ENCODE measurements around the gene LRRN1. TPM values are rescaled to one million over a fixed set of nuclear protein-coding genes. Genes with fewer than 3 reads are reported as not detected.
"Not testable (repeated sequence)": the region's sequence is repeated elsewhere in the genome, so short reads cannot be mapped to it uniquely, and the experiment has no call there.

The LRRN1 gene
- polyA plus RNA-seq, 3 donors: 0.08 TPM; not detected in 2

DNA sequence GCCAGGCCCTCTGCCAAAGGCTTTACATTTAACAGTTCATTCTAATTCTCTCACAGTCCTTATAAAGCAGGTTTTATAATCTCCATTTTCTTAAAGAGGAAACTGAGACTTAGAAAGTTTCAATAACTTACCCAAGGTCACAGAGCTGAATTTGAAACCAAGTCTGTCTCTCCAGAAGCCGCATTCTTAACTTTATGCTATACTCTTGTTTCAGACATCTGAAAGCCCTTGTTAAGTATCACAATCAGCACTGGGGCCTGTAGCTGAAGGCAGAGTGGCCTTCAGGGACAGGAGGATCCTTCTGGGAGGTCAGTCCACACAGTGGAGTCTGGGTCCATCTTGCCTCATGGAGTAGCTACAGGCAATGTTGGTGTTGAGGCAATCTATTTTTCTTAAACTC, 27.9 kb downstream of the LRRN1 start:
- Histone ChIP-seq H3K27ac (ENCODE audit: low read depth in 1 of 2, low read length in 2 of 2) (no peak overlapping the region), H3K4me2 (replicated peaks; ENCODE audit: extremely low read depth, low read length, poor library complexity, severe bottlenecking) (no peak overlapping the region), H3K9ac (ENCODE audit: insufficient read depth, low read length, poor library complexity, severe bottlenecking) (no peak overlapping the region), H3K36me3 (replicated peaks in 1 of 2; ENCODE audit: control insufficient read depth in 1 of 2, insufficient read depth in 2 of 2, low read length in 2 of 2) (no peaks in the 10 kb centered on the region), H3K4me3 (replicated peaks in 1 of 3; ENCODE audit: low read depth in 2 of 3, low read length in 3 of 3) (no peak overlapping the region), H3K4me1 (ENCODE audit: control insufficient read depth in 1 of 2, insufficient read depth in 2 of 2, low read length in 2 of 2) (no peaks in the 10 kb centered on the region), H2AFZ (ENCODE audit: insufficient read depth, low read depth, low read length, poor library complexity, severe bottlenecking) (no peak overlapping the region), H3K27me3 (ENCODE audit: control insufficient read depth in 2 of 2, insufficient read depth in 2 of 2, low read length in 2 of 2) (no peaks in the 10 kb centered on the region), H4K20me1 (ENCODE audit: insufficient read depth, low read length) (no peaks in the 10 kb centered on the region), H3K79me2 (ENCODE audit: insufficient read depth, low read length) (no peaks in the 10 kb centered on the region), H3K9me3 (replicated peaks in 1 of 2; ENCODE audit: control insufficient read depth in 1 of 2, insufficient read depth in 1 of 2, low read length in 2 of 2) (peaks cover under 1 to 3% of the 10 kb centered on the region in 2 donors)
- no peak for DNase-seq
- intact Hi-C loops (cut with micrococcal nuclease): no loop called here
- no peaks in the 10 kb centered on the region for H3K4me1 Mint-ChIP-seq
- peaks cover 0 to 2% of the 10 kb centered on the region in 2 donors for H3K36me3 Mint-ChIP-seq
- TF ChIP-seq, protein P1, sequence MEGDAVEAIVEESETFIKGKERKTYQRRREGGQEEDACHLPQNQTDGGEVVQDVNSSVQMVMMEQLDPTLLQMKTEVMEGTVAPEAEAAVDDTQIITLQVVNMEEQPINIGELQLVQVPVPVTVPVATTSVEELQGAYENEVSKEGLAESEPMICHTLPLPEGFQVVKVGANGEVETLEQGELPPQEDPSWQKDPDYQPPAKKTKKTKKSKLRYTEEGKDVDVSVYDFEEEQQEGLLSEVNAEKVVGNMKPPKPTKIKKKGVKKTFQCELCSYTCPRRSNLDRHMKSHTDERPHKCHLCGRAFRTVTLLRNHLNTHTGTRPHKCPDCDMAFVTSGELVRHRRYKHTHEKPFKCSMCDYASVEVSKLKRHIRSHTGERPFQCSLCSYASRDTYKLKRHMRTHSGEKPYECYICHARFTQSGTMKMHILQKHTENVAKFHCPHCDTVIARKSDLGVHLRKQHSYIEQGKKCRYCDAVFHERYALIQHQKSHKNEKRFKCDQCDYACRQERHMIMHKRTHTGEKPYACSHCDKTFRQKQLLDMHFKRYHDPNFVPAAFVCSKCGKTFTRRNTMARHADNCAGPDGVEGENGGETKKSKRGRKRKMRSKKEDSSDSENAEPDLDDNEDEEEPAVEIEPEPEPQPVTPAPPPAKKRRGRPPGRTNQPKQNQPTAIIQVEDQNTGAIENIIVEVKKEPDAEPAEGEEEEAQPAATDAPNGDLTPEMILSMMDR (IDR thresholded peaks at IDR 0.05): no peak
- H3K4me3 Mint-ChIP-seq: no peak overlapping the region
- H3K9me3 Mint-ChIP-seq: peaks cover 0 to 6% (median 3%) of the 10 kb centered on the region in 7 donors
- WGBS (ENCODE audit: insufficient coverage): no CpG with 5 or more reads among the region's 1 CpG
- H3K27ac Mint-ChIP-seq: no peak overlapping the region
- no peaks in the 10 kb centered on the region for H3K27me3 Mint-ChIP-seq (ENCODE audit: low read depth in 3 of 3)

- intact Hi-C loops (cut with micrococcal nuclease); H3K4me2 ChIP-seq (replicated peaks; ENCODE audit: extremely low read depth, low read length, poor library complexity, severe bottlenecking); H3K27ac ChIP-seq (ENCODE audit: low read depth in 1 of 2, low read length in 2 of 2); H3K9ac ChIP-seq (ENCODE audit: insufficient read depth, low read length, poor library complexity, severe bottlenecking); H3K27me3 ChIP-seq (ENCODE audit: control insufficient read depth in 2 of 2, insufficient read depth in 2 of 2, low read length in 2 of 2); H2AFZ ChIP-seq (ENCODE audit: insufficient read depth, low read depth, low read length, poor library complexity, severe bottlenecking); H3K79me2 ChIP-seq (ENCODE audit: insufficient read depth, low read length); H3K36me3 Mint-ChIP-seq; DNase-seq; H3K27ac Mint-ChIP-seq; H3K4me3 Mint-ChIP-seq; H3K36me3 ChIP-seq (replicated peaks in 1 of 2; ENCODE audit: control insufficient read depth in 1 of 2, insufficient read depth in 2 of 2, low read length in 2 of 2); H3K4me1 ChIP-seq (ENCODE audit: control insufficient read depth in 1 of 2, insufficient read depth in 2 of 2, low read length in 2 of 2); H4K20me1 ChIP-seq (ENCODE audit: insufficient read depth, low read length); H3K27me3 Mint-ChIP-seq (ENCODE audit: low read depth in 3 of 3); H3K4me3 ChIP-seq (replicated peaks in 1 of 3; ENCODE audit: low read depth in 2 of 3, low read length in 3 of 3); H3K4me1 Mint-ChIP-seq: not testable (repeated sequence)
- H3K9me3 Mint-ChIP-seq: peaks cover 9 to 17% (median 15%) of the 10 kb centered on the region in 7 donors
- H3K9me3 ChIP-seq (replicated peaks in 1 of 2; ENCODE audit: control insufficient read depth in 1 of 2, insufficient read depth in 1 of 2, low read length in 2 of 2): peaks cover 12 to 15% of the 10 kb centered on the region in 2 donors
- whole genome bisulfite sequencing (ENCODE audit: insufficient coverage): 86% methylated on average over 1 of the region's 3 CpGs
Measured at GRCh38 chr3:3828417-3828816, 29.2 kb downstream of the LRRN1 start.
